Measurements from ENCODE around the gene CCDC170. TPM values are rescaled to one million over a fixed set of nuclear protein-coding genes. Genes with fewer than 3 reads are reported as not detected.

CCDC170 gene
- total RNA-seq, 1 experiment from 2014 or later = not detected

DNA sequence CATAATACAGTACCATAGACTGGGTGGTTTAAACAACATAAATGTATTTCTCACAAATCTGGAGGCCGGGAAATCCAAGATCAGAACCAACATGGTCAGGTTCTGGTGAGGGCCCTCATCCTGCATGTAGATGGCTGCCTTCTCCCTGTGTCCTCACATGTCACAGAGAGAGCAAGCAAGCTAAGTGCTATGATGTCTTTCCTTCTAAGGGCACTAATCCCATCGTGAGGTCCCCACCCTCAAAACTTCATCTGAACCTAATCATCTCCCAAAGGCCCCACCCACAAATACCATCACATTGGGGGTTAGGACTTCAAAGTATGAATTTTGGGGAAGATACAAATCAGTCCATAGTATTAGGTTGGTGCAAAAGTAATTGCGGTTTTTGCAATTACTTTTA lies 56.8 kb downstream of the CCDC170 start:
- no TSS peak for BruUV-seq (replicated peaks)
- POLR2A ChIA-PET = interaction anchor here (0.6 kb wide), 1 partner anchor 29 kb away, joined by 7 read pairs; no protein-coding TSS in a partner anchor
- intact Hi-C loops (cut with micrococcal nuclease; ENCODE audit: unreplicated experiment) = no loop called here

GRCh38 chr6:151551223-151551857 lies 57.5 kb downstream of the CCDC170 start:
- no peak overlapping the region for H3K4me3 ChIP-seq (ENCODE audit: low read depth in 2 of 2, low read length in 2 of 2)
- intact Hi-C loops (cut with micrococcal nuclease; ENCODE audit: unreplicated experiment) = no loop called here
- in situ Hi-C loops (cut with HindIII; ENCODE audit: low pct_unique_long_range_greater_than_20kb, low sequenced_read_pairs) = no loop called here
- ChIA-PET CTCF (no interaction called here), POLR2A (interaction anchor here (0.6 kb wide), 1 partner anchor 59 kb away, joined by 5 read pairs; no protein-coding TSS in a partner anchor)
- no peaks in the 10 kb centered on the region for H3K9me3 ChIP-seq (ENCODE audit: control insufficient read depth, insufficient read depth, low read depth, low read length)
- BruUV-seq (replicated peaks) = no TSS peak
- no peaks in the 10 kb centered on the region for H3K36me3 ChIP-seq (ENCODE audit: control insufficient read depth, insufficient read depth, low read length)
- TF ChIP-seq, protein P1, sequence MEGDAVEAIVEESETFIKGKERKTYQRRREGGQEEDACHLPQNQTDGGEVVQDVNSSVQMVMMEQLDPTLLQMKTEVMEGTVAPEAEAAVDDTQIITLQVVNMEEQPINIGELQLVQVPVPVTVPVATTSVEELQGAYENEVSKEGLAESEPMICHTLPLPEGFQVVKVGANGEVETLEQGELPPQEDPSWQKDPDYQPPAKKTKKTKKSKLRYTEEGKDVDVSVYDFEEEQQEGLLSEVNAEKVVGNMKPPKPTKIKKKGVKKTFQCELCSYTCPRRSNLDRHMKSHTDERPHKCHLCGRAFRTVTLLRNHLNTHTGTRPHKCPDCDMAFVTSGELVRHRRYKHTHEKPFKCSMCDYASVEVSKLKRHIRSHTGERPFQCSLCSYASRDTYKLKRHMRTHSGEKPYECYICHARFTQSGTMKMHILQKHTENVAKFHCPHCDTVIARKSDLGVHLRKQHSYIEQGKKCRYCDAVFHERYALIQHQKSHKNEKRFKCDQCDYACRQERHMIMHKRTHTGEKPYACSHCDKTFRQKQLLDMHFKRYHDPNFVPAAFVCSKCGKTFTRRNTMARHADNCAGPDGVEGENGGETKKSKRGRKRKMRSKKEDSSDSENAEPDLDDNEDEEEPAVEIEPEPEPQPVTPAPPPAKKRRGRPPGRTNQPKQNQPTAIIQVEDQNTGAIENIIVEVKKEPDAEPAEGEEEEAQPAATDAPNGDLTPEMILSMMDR (IDR thresholded peaks at IDR 0.05) = no peak
- TF ChIP-seq TCF7L2 (IDR thresholded peaks at IDR 0.05; ENCODE audit: low read depth, low read length) = no peak
- TF ChIP-seq REST (IDR thresholded peaks at IDR 0.05; ENCODE audit: insufficient read depth in 1 of 2, low read depth in 2 of 2, low read length in 1 of 2) = no peak
- no peak for TF ChIP-seq SIN3A (IDR thresholded peaks at IDR 0.05; ENCODE audit: borderline replicate concordance, insufficient read depth, low read depth, low read length)
- TF ChIP-seq POLR2AphosphoS5 (IDR thresholded peaks at IDR 0.05; ENCODE audit: low read depth, low read length) = no peak
- H3K27me3 ChIP-seq (ENCODE audit: control insufficient read depth, insufficient read depth, low read length) = no peaks in the 10 kb centered on the region
- ATAC-seq (no peak), DNase-seq (ENCODE audit: low read depth, low spot score) (no peak)
- no peaks in the 10 kb centered on the region for H3K4me1 ChIP-seq (ENCODE audit: control insufficient read depth, insufficient read depth, low read length)
- H3K27ac ChIP-seq (ENCODE audit: low read length) = no peak overlapping the region

More for the DNA sequence above, 56.8 kb downstream of the CCDC170 start:
- TF ChIP-seq REST (IDR thresholded peaks at IDR 0.05; ENCODE audit: insufficient read depth in 1 of 2, low read depth in 2 of 2, low read length in 1 of 2) (no peak), SIN3A (IDR thresholded peaks at IDR 0.05; ENCODE audit: borderline replicate concordance, insufficient read depth, low read depth, low read length) (no peak), POLR2AphosphoS5 (IDR thresholded peaks at IDR 0.05; ENCODE audit: low read depth, low read length) (no peak), TCF7L2 (IDR thresholded peaks at IDR 0.05; ENCODE audit: low read depth, low read length) (no peak)
- TF ChIP-seq, protein P1 (IDR thresholded peaks at IDR 0.05) = no peak
- Histone ChIP-seq H3K9me3 (ENCODE audit: control insufficient read depth, insufficient read depth, low read depth, low read length) (no peaks in the 10 kb centered on the region), H3K36me3 (ENCODE audit: control insufficient read depth, insufficient read depth, low read length) (no peaks in the 10 kb centered on the region), H3K27me3 (ENCODE audit: control insufficient read depth, insufficient read depth, low read length) (no peaks in the 10 kb centered on the region), H3K27ac (ENCODE audit: low read length) (no peak overlapping the region), H3K4me3 (ENCODE audit: low read depth in 2 of 2, low read length in 2 of 2) (no peak overlapping the region), H3K4me1 (ENCODE audit: control insufficient read depth, insufficient read depth, low read length) (no peaks in the 10 kb centered on the region)
- DNase-seq (ENCODE audit: low read depth, low spot score) (no peak), ATAC-seq (no peak)
- CTCF ChIA-PET = no interaction called here
- in situ Hi-C loops (cut with HindIII; ENCODE audit: low pct_unique_long_range_greater_than_20kb, low sequenced_read_pairs) = no loop called here

Data from Panc1 (cell line).